DND-41 (cell line): ENCODE measurements around the gene SLC13A5.

Experiments
- ATAC-seq: fragments of 200-7000 bp; cut with Tn5 transposase; 3 replicates; pipeline ENCODE4 v1.9.1; 2021; ENCODE audit warnings: low read depth; ENCODE audit not compliant: insufficient read depth
- DNase-seq: peaks from one replicate; pipeline ENCODE4 v3.0.0-alpha.2; 2020
- H2AFZ ChIP-seq: 2 replicates; pipeline ENCODE4 v1.6.0; 2012; ENCODE audit warnings: low read depth, low read length
- H3K27ac ChIP-seq: 2 replicates; pipeline ENCODE4 v1.5.1; 2012; ENCODE audit warnings: low read length, inconsistent platforms
- H3K27me3 ChIP-seq: fragments of 200-600 bp; sonication (generic); 2 replicates; pipeline ENCODE4 v1.6.0; 2012; ENCODE audit warnings: low read length, mild to moderate bottlenecking, inconsistent platforms; ENCODE audit not compliant: insufficient read depth, poor library complexity
- H3K36me3 ChIP-seq: 2 replicates; pipeline ENCODE4 v1.5.1; 2012; ENCODE audit warnings: low read length, inconsistent platforms; ENCODE audit not compliant: insufficient read depth
- H3K4me1 ChIP-seq: 2 replicates; pipeline ENCODE4 v1.5.1; 2012; ENCODE audit warnings: mild to moderate bottlenecking, low read length; ENCODE audit not compliant: insufficient read depth
- H3K4me2 ChIP-seq: 2 replicates; pipeline ENCODE4 v1.6.0; 2012; ENCODE audit warnings: mild to moderate bottlenecking, moderate library complexity, low read length, inconsistent platforms; ENCODE audit not compliant: insufficient read depth
- H3K4me3 ChIP-seq, 2 experiments: fragments of 200-600 bp in 1 of 2; shearing (Covaris generic) in 1 of 2; 2 replicates each; pipeline ENCODE4 v1.5.1; 2012 to 2016; ENCODE audit warnings: inconsistent platforms in 2 of 2, low read length in 2 of 2, mild to moderate bottlenecking in 2 of 2, low read depth in 1 of 2, moderate library complexity in 1 of 2
- H3K79me2 ChIP-seq: 2 replicates; pipeline ENCODE4 v1.6.0; 2012; ENCODE audit warnings: low read length, inconsistent platforms; ENCODE audit not compliant: insufficient read depth
- H3K9ac ChIP-seq: 2 replicates; pipeline ENCODE4 v1.6.0; 2012; ENCODE audit warnings: low read depth, mild to moderate bottlenecking, inconsistent platforms, low read length, moderate library complexity
- H3K9me3 ChIP-seq: 2 replicates; pipeline ENCODE4 v1.5.1; 2012; ENCODE audit warnings: low read length, moderate library complexity, mild to moderate bottlenecking, inconsistent platforms; ENCODE audit not compliant: insufficient read depth, severe bottlenecking
- H4K20me1 ChIP-seq: 2 replicates; pipeline ENCODE4 v1.6.0; 2012; ENCODE audit warnings: low read length; ENCODE audit not compliant: insufficient read depth
- CTCF ChIP-seq: IDR thresholded peaks from 2 replicates; pipeline ENCODE4 v1.5.1; 2012; ENCODE audit warnings: borderline replicate concordance, low read length, moderate library complexity, mild to moderate bottlenecking; ENCODE audit not compliant: poor library complexity, severe bottlenecking; ENCODE audit errors: extremely low read depth
- EZH2 ChIP-seq: IDR thresholded peaks from 3 replicates; pipeline ENCODE4 v1.6.1; 2012; ENCODE audit warnings: borderline replicate concordance, low read depth, mild to moderate bottlenecking, moderate library complexity, low read length, inconsistent platforms; ENCODE audit not compliant: severe bottlenecking

The SLC13A5 gene

DNA sequence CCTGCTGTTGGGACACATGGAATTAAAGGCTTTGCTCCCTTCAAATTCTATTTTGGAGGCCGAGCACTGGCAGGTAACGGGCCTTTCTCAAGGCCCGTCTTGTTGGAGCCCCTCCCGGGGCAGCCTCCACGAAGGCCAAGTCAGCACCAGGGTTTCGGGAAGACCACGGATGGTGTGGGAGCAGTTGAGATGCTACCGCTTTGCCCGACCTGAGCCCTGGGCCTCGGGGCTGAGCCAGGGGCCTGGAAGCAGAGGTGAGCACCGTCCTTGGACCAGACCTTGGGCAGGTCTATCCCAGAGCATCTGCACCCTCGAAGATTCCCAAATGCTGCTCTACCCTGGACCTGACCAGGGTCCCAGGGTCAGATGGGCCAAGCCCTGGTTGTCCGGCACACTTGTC lies 38.6 kb downstream of the SLC13A5 start:
- Histone ChIP-seq H4K20me1 (peaks cover 29% of the 10 kb centered on the region), H3K27ac (no peak overlapping the region), H3K36me3 (no peaks in the 10 kb centered on the region), H3K4me1 (no peaks in the 10 kb centered on the region), H3K9ac (no peak overlapping the region), H3K4me2 (no peak overlapping the region), H3K79me2 (no peaks in the 10 kb centered on the region), H3K27me3 (peaks cover 44% of the 10 kb centered on the region), H3K4me3 (no peak overlapping the region), H3K9me3 (no peaks in the 10 kb centered on the region), H2AFZ (no peak overlapping the region)
- ATAC-seq (no peak), DNase-seq (no peak)
- TF ChIP-seq EZH2 (no peak), CTCF (no peak)

DNA sequence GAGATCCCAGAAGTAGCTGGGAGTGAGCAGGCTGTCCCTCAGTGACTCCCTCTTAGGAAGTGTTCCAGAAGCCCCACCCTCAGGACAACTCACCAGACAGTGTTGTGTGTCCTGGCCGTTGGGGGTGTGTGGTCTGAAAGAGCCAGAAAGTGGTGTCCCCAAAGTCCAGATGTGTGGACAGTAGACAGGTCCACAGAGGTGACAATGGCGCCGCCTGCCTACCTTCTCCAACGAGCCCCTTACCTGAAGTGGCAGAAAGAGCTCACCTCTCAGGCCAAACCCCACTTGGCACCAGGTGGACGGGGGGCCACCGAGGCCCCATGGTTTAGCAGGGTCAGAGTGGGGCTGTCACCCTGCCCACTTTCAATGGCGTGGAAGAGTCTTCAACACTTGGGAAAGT lies 41.7 kb downstream of the SLC13A5 start:
- H3K79me2 ChIP-seq, result no peaks in the 10 kb centered on the region
- no peak overlapping the region for H3K9ac ChIP-seq
- TF ChIP-seq CTCF (no peak), EZH2 (no peak)
- peaks cover 26% of the 10 kb centered on the region for H3K27me3 ChIP-seq
- no peaks in the 10 kb centered on the region for H3K9me3 ChIP-seq
- no peak overlapping the region for H3K4me3 ChIP-seq
- H4K20me1 ChIP-seq, result peaks cover 16% of the 10 kb centered on the region
- ATAC-seq (no peak), DNase-seq (no peak)
- no peaks in the 10 kb centered on the region for H3K36me3 ChIP-seq
- no peak overlapping the region for H3K27ac ChIP-seq
- no peak overlapping the region for H2AFZ ChIP-seq
- H3K4me1 ChIP-seq, result no peaks in the 10 kb centered on the region
- H3K4me2 ChIP-seq, result no peak overlapping the region

DNA sequence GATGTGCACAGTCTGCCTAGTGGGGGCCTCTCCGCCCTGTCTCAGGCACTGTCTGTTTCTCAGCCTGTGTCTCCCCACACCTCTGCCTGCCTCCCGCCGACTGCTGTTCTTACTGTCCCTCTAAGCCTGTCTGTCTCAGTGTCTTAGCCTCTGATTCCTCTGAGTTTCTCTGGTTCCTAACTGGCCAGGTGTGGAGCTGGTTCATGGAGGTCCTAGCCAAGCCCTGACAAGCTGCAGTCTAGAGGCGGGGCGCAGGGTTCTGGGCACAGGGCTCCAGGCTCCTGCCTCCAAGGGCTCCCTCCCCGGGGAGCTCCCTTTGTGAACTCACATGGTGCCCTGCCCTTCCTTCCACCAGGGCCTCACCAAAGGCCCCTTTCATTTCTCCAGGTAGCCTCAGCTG lies 42.2 kb downstream of the SLC13A5 start:
- Histone ChIP-seq H3K4me1 (no peaks in the 10 kb centered on the region), H3K9ac (no peak overlapping the region), H3K9me3 (no peaks in the 10 kb centered on the region), H3K4me2 (no peak overlapping the region), H3K27ac (no peak overlapping the region), H3K27me3 (peaks cover 22% of the 10 kb centered on the region), H2AFZ (no peak overlapping the region), H3K79me2 (no peaks in the 10 kb centered on the region), H3K36me3 (no peaks in the 10 kb centered on the region), H3K4me3 (no peak overlapping the region), H4K20me1 (peaks cover 17% of the 10 kb centered on the region)
- ATAC-seq, result no peak
- DNase-seq, result no peak
- no peak for TF ChIP-seq CTCF
- no peak for TF ChIP-seq EZH2

DNA sequence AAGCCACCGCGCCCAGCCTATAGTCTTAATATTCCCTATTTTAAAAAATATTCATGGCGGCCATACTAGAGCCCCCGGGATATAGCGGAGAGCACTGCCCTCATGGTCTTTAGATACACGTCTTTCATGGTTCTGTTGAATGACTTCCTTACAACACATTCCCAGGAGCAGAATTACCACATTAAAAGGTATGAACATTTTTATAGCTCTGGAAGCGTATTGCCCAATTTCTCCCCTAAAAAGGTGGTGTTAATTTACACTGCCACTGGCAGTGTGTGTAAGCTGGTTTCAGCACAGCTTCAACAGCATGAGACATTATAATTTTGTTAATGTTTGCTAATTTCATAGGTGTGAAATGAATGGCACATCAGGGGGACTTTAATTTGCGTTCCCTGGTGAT lies 42.6 kb downstream of the SLC13A5 start:
- no peak for TF ChIP-seq EZH2
- TF ChIP-seq CTCF, result no peak
- no peaks in the 10 kb centered on the region for H3K4me1 ChIP-seq
- no peaks in the 10 kb centered on the region for H3K36me3 ChIP-seq
- ATAC-seq, result no peak
- peaks cover 15% of the 10 kb centered on the region for H4K20me1 ChIP-seq
- peaks cover 19% of the 10 kb centered on the region for H3K27me3 ChIP-seq
- DNase-seq, result no peak
- no peaks in the 10 kb centered on the region for H3K79me2 ChIP-seq
- H3K4me2 ChIP-seq, result no peak overlapping the region
- H3K4me3 ChIP-seq, result no peak overlapping the region
- no peaks in the 10 kb centered on the region for H3K9me3 ChIP-seq
- no peak overlapping the region for H3K9ac ChIP-seq
- no peak overlapping the region for H2AFZ ChIP-seq
- no peak overlapping the region for H3K27ac ChIP-seq
